Measurements from ENCODE around the gene MYH6. TPM values are rescaled to one million over a fixed set of nuclear protein-coding genes. Genes with fewer than 3 reads are reported as not detected.

The MYH6 gene
- total and polyA plus RNA-seq, 10 donors = 0.35 to 0.82 (median 0.40) TPM; not detected in 6

GRCh38 chr14:23405096-23405495, 3.0 kb downstream of the MYH6 start:
- H3K27ac ChIP-seq = no peak overlapping the region
- no peaks in the 10 kb centered on the region for H3K36me3 ChIP-seq
- H3K4me1 ChIP-seq = no peaks in the 10 kb centered on the region
- no peak overlapping the region for H3K4me3 ChIP-seq
- WGBS, 5 donors = 73 to 86% (median 83%) methylated on average over 9 to 10 of the region's 10 CpGs
- no peaks in the 10 kb centered on the region for H3K9me3 ChIP-seq
- intact Hi-C loops (cut with DNase I; ENCODE audit: low total_unique reads) = no loop called here
- H3K27me3 ChIP-seq (replicated peaks in 1 of 7) = peaks cover 0 to 71% (median 0%) of the 10 kb centered on the region in 7 donors
- TF ChIP-seq CTCF (IDR thresholded peaks at IDR 0.05 in 8 of 11, conservative IDR thresholded peaks at IDR 0.05 in 3 of 11) (no peak), POLR2A (IDR thresholded peaks at IDR 0.05) (no peak), POLR2AphosphoS5 (IDR thresholded peaks at IDR 0.05) (no peak)
- DNase-seq = no peak

GRCh38 chr14:23404331-23404900, 3.7 kb downstream of the MYH6 start:
- H3K27ac ChIP-seq = no peak overlapping the region
- no peak for DNase-seq
- intact Hi-C loops (cut with DNase I; ENCODE audit: low total_unique reads) = no loop called here
- TF ChIP-seq CTCF (IDR thresholded peaks at IDR 0.05 in 8 of 11, conservative IDR thresholded peaks at IDR 0.05 in 3 of 11) (no peak), POLR2AphosphoS5 (IDR thresholded peaks at IDR 0.05) (no peak), POLR2A (IDR thresholded peaks at IDR 0.05) (no peak)
- H3K27me3 ChIP-seq (replicated peaks in 1 of 7) = peaks cover 0 to 65% (median 0%) of the 10 kb centered on the region in 7 donors
- 81 to 94% (median 88%) methylated on average over 12 to 14 of the region's 14 CpGs for WGBS, 5 donors
- H3K36me3 ChIP-seq = no peaks in the 10 kb centered on the region
- no peaks in the 10 kb centered on the region for H3K4me1 ChIP-seq
- no peak overlapping the region for H3K4me3 ChIP-seq
- H3K9me3 ChIP-seq = no peaks in the 10 kb centered on the region

GRCh38 chr14:23403908-23404307, 4.2 kb downstream of the MYH6 start:
- Histone ChIP-seq H3K27ac (no peak overlapping the region), H3K4me3 (no peak overlapping the region), H3K9me3 (no peaks in the 10 kb centered on the region), H3K36me3 (no peaks in the 10 kb centered on the region), H3K27me3 (replicated peaks in 1 of 7) (peaks cover 0 to 59% (median 0%) of the 10 kb centered on the region in 7 donors), H3K4me1 (no peaks in the 10 kb centered on the region)
- no peak for TF ChIP-seq POLR2AphosphoS5 (IDR thresholded peaks at IDR 0.05)
- no peak for TF ChIP-seq CTCF (IDR thresholded peaks at IDR 0.05 in 8 of 11, conservative IDR thresholded peaks at IDR 0.05 in 3 of 11)
- 63 to 89% (median 74%) methylated on average over 4 of the region's 4 CpGs for WGBS, 5 donors
- DNase-seq = no peak
- intact Hi-C loops (cut with DNase I; ENCODE audit: low total_unique reads) = no loop called here

GRCh38 chr14:23403139-23403438, 5.0 kb downstream of the MYH6 start:
- DNase-seq = no peak
- H3K9me3 ChIP-seq = no peaks in the 10 kb centered on the region
- 49 to 61% (median 60%) methylated on average over 7 of the region's 7 CpGs for WGBS, 5 donors
- H3K4me1 ChIP-seq = no peaks in the 10 kb centered on the region
- H3K4me3 ChIP-seq = no peak overlapping the region
- TF ChIP-seq CTCF (IDR thresholded peaks at IDR 0.05 in 8 of 11, conservative IDR thresholded peaks at IDR 0.05 in 3 of 11) (no peak), POLR2AphosphoS5 (IDR thresholded peaks at IDR 0.05) (no peak), POLR2A (IDR thresholded peaks at IDR 0.05) (no peak)
- peaks cover 0 to 51% (median 0%) of the 10 kb centered on the region in 7 donors for H3K27me3 ChIP-seq (replicated peaks in 1 of 7)
- intact Hi-C loops (cut with DNase I; ENCODE audit: low total_unique reads) = no loop called here
- H3K36me3 ChIP-seq = no peaks in the 10 kb centered on the region
- H3K27ac ChIP-seq = no peak overlapping the region

All from spleen (tissue), 11 donors.